NK-92 (cell line): ENCODE measurements around the gene PES1.
"Not testable (repeated sequence)": the region's sequence is repeated elsewhere in the genome, so short reads cannot be mapped to it uniquely, and the experiment has no call there.

Experiments
- DNase-seq: peaks from one replicate; lab custom pipeline; 2025; ENCODE audit not compliant: unreplicated experiment; lab: John Stamatoyannopoulos, UW

The PES1 gene

GRCh38 chr22:30609260-30610185, 17.8 kb upstream of the PES1 start:
- DNase-seq = no peak

GRCh38 chr22:30607939-30608338, 16.2 kb upstream of the PES1 start:
- no peak for DNase-seq

GRCh38 chr22:30607300-30607930, 15.7 kb upstream of the PES1 start:
- no peak for DNase-seq

GRCh38 chr22:30606455-30607299, 15.0 kb upstream of the PES1 start, which contains the start of gene TCN2:
Gene TCN2 (plus strand): TSS chr22:30607174. CDS start chr22:30607332, 158 bp downstream.
- DNase-seq = no peak

- no peak for DNase-seq
Measured at GRCh38 chr22:30605449-30606110, 13.9 kb upstream of the PES1 start.

- no peak for DNase-seq
Measured at GRCh38 chr22:30604723-30605122, 13.0 kb upstream of the PES1 start.

- no peak for DNase-seq
Measured at GRCh38 chr22:30603801-30604200, 12.1 kb upstream of the PES1 start.

GRCh38 chr22:30602049-30602448, 10.3 kb upstream of the PES1 start:
- no peak for DNase-seq

GRCh38 chr22:30601464-30601863, 9.8 kb upstream of the PES1 start:
- DNase-seq = no peak

- no peak for DNase-seq
Measured at GRCh38 chr22:30600921-30601320, 9.2 kb upstream of the PES1 start.

GRCh38 chr22:30598986-30599385, 7.3 kb upstream of the PES1 start:
- DNase-seq = no peak

- no peak for DNase-seq
Measured at GRCh38 chr22:30596886-30597285, 5.2 kb upstream of the PES1 start.

- DNase-seq = no peak
Measured at GRCh38 chr22:30596199-30596598, 4.5 kb upstream of the PES1 start.

- DNase-seq = not testable (repeated sequence)
Measured at GRCh38 chr22:30592360-30592713, 627 bp upstream of the PES1 start.

- DNase-seq = no peak
Measured at GRCh38 chr22:30591191-30591587, 521 bp downstream of the PES1 start.

GRCh38 chr22:30586414-30586813, 5.3 kb downstream of the PES1 start:
- DNase-seq = no peak

GRCh38 chr22:30584441-30584840, 7.3 kb downstream of the PES1 start:
- DNase-seq = no peak

GRCh38 chr22:30582788-30583545, 8.7 kb downstream of the PES1 start:
- DNase-seq = no peak

GRCh38 chr22:30582051-30582450, 9.7 kb downstream of the PES1 start:
- DNase-seq = no peak

- no peak for DNase-seq
Measured at GRCh38 chr22:30580896-30581295, 10.8 kb downstream of the PES1 start.
